Activated naive CD8-positive, alpha-beta T cell treated with anti-CD3 and anti-CD28 coated beads for 36 hours (primary cell): ENCODE data around the gene PPP4R1. TPM values are rescaled to one million over a fixed set of nuclear protein-coding genes. Genes with fewer than 3 reads are reported as not detected.

Source experiments
- DNase-seq: peaks from one replicate; pipeline ENCODE4 v3.0.0; 2021
- H3K27ac Mint-ChIP-seq: one replicate; pipeline ENCODE4 v1.8.0; 2022; ENCODE audit warnings: mild to moderate bottlenecking, moderate library complexity, mixed read lengths
- H3K27me3 Mint-ChIP-seq: one replicate; pipeline ENCODE4 v1.8.0; 2022; ENCODE audit warnings: mild to moderate bottlenecking, mixed read lengths
- H3K36me3 Mint-ChIP-seq: one replicate; pipeline ENCODE4 v1.8.0; 2021; ENCODE audit warnings: mild to moderate bottlenecking, mixed read lengths
- H3K4me1 Mint-ChIP-seq: one replicate; pipeline ENCODE4 v1.8.0; 2021; ENCODE audit warnings: mixed read lengths
- H3K4me3 Mint-ChIP-seq: one replicate; pipeline ENCODE4 v1.8.0; 2022; ENCODE audit warnings: mild to moderate bottlenecking, moderate library complexity, mixed read lengths
- H3K9me3 Mint-ChIP-seq: one replicate; pipeline ENCODE4 v1.8.0; 2022; ENCODE audit warnings: mixed read lengths
- total RNA-seq, 2 experiments: library from RNA; stranded (reverse); gene quantifications; one replicate each; pipeline ENCODE4 v1.2.3, GENCODE V29; 2021

PPP4R1 gene, protein sequence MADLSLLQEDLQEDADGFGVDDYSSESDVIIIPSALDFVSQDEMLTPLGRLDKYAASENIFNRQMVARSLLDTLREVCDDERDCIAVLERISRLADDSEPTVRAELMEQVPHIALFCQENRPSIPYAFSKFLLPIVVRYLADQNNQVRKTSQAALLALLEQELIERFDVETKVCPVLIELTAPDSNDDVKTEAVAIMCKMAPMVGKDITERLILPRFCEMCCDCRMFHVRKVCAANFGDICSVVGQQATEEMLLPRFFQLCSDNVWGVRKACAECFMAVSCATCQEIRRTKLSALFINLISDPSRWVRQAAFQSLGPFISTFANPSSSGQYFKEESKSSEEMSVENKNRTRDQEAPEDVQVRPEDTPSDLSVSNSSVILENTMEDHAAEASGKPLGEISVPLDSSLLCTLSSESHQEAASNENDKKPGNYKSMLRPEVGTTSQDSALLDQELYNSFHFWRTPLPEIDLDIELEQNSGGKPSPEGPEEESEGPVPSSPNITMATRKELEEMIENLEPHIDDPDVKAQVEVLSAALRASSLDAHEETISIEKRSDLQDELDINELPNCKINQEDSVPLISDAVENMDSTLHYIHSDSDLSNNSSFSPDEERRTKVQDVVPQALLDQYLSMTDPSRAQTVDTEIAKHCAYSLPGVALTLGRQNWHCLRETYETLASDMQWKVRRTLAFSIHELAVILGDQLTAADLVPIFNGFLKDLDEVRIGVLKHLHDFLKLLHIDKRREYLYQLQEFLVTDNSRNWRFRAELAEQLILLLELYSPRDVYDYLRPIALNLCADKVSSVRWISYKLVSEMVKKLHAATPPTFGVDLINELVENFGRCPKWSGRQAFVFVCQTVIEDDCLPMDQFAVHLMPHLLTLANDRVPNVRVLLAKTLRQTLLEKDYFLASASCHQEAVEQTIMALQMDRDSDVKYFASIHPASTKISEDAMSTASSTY
- 10 to 100 TPM; 33.7 to 37.7 TPM for total RNA-seq

DNA sequence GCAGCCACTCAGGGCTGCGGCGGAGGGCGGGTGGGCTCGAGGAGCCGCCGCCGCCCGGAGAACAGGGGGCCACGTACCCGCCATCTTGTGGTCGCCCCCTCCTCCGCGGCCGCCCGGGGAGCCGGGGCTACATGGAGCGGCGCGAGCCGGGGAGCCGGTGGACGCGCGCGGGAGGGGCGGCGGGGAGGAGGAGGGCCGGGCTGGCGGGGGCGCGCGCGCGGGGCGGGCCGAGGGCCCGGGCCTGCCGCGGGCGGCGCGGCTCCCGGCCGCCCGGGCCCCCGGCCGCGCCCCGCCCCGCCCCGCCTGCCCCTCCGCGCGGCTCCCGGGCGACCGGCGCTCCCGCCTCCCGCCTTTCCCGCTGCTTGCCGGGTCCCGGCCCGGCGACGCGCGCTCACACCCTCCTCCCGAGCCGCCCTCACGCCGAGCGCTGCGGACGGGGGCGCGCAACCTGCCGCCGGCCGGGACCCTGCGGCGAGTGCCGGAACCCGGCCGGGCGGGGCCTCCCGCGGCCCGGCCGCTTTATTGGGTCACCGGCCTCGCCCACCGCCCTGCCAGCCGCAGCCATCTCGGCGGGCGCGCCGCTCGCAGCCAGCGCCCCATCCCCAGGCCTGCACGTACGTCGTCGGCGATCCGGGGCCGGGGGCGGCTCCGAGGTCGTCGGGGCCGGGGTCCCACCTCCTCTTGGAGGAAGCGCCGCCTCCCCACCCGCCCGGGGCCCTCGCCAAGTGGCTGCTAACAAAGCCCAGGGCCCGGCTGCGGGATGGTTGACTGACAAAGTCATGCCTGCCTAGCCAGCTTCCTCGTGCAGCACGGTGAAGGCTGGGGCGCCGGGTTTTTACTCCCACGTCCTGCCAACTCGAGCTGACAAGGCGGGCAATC lies at the start of gene PPP4R1:
TSS of gene PPP4R1 (minus strand) at position 159 of the 879 bp plus-strand sequence. CDS start at position 84, 75 bp downstream.
- Mint-ChIP-seq H3K27ac (peak within 1 kb of the TSS; percentile 80), H3K4me1 (peaks cover 30% of the 10 kb centered on the region), H3K36me3 (peaks cover 10% of the 10 kb centered on the region), H3K4me3 (peak within 1 kb of the TSS; percentile 89), H3K27me3 (no peaks in the 10 kb centered on the region), H3K9me3 (no peaks in the 10 kb centered on the region)
- peak; percentile 70 for DNase-seq

GRCh38 chr18:9663377-9663776 lies 49.0 kb upstream of the PPP4R1 start:
- no peak for DNase-seq
- no peaks in the 10 kb centered on the region for H3K4me1 Mint-ChIP-seq
- H3K9me3 Mint-ChIP-seq: no peaks in the 10 kb centered on the region
- no peaks in the 10 kb centered on the region for H3K27me3 Mint-ChIP-seq
- no peak overlapping the region for H3K4me3 Mint-ChIP-seq
- H3K27ac Mint-ChIP-seq: no peak overlapping the region
- no peaks in the 10 kb centered on the region for H3K36me3 Mint-ChIP-seq

DNA sequence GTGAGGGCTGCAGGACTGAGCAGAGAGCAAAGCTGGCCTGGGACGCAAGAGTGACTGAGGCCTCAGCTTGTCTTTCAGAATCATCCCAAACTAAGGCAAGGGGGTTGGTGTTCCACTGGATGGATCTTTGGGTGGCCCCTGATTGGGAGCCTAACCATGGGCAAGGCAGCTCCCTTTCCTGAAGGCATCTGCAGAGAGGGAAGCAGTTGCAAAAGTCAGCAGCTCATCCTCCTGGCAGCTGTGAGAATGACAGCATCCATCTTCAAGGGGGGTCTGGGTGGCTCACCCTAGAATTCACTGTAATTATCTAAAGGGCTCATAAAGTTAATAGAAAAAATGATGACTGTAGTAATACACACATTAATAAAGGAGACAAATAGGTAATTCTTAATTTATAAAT lies 47.2 kb upstream of the PPP4R1 start:
- no peaks in the 10 kb centered on the region for H3K9me3 Mint-ChIP-seq
- no peaks in the 10 kb centered on the region for H3K27me3 Mint-ChIP-seq
- H3K27ac Mint-ChIP-seq: no peak overlapping the region
- no peaks in the 10 kb centered on the region for H3K36me3 Mint-ChIP-seq
- H3K4me1 Mint-ChIP-seq: no peaks in the 10 kb centered on the region
- no peak overlapping the region for H3K4me3 Mint-ChIP-seq
- DNase-seq: no peak

- H3K4me1 Mint-ChIP-seq: no peaks in the 10 kb centered on the region
- H3K4me3 Mint-ChIP-seq: no peak overlapping the region
- no peaks in the 10 kb centered on the region for H3K9me3 Mint-ChIP-seq
- H3K36me3 Mint-ChIP-seq: no peaks in the 10 kb centered on the region
- no peak for DNase-seq
- no peak overlapping the region for H3K27ac Mint-ChIP-seq
- no peaks in the 10 kb centered on the region for H3K27me3 Mint-ChIP-seq
Measured at GRCh38 chr18:9659499-9660375, 45.4 kb upstream of the PPP4R1 start.

- H3K27ac Mint-ChIP-seq: no peak overlapping the region
- H3K4me1 Mint-ChIP-seq: no peaks in the 10 kb centered on the region
- H3K4me3 Mint-ChIP-seq: no peak overlapping the region
- H3K9me3 Mint-ChIP-seq: no peaks in the 10 kb centered on the region
- no peaks in the 10 kb centered on the region for H3K36me3 Mint-ChIP-seq
- DNase-seq: no peak
- no peaks in the 10 kb centered on the region for H3K27me3 Mint-ChIP-seq
Measured at GRCh38 chr18:9658087-9658641, 43.8 kb upstream of the PPP4R1 start.

DNA sequence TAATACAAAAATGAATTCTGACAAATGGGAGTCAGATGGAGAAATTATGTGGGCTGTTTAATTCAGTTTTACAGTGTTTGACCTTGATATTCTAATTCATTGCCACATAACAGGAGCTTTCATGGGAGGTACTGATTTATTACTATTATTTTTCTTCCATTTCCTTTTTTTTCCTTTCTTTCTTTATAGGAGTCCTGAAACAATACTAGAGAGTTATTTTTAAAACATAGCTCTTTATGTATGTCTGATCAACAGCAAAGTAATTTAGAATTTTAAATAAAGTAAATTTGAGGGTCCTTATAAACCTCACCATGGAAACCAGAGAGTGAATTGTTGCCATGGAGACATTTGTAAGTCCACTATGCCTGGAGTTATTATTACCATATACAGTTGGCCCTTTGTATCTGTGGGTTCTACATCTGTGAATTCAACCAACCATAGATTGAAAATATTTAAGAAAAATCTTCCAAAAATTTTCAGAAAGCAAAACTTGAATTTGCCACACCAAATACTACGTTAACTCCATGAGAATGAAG lies 40.9 kb upstream of the PPP4R1 start:
- Mint-ChIP-seq H3K27ac (no peak overlapping the region), H3K9me3 (no peaks in the 10 kb centered on the region), H3K27me3 (no peaks in the 10 kb centered on the region), H3K4me3 (no peak overlapping the region), H3K36me3 (no peaks in the 10 kb centered on the region), H3K4me1 (no peaks in the 10 kb centered on the region)
- no peak for DNase-seq

- Mint-ChIP-seq H3K4me3 (no peak overlapping the region), H3K27me3 (no peaks in the 10 kb centered on the region), H3K9me3 (no peaks in the 10 kb centered on the region), H3K27ac (no peak overlapping the region), H3K36me3 (no peaks in the 10 kb centered on the region), H3K4me1 (no peaks in the 10 kb centered on the region)
- no peak for DNase-seq
Measured at GRCh38 chr18:9653390-9653789, 39.0 kb upstream of the PPP4R1 start.

GRCh38 chr18:9649164-9649540 lies 34.8 kb upstream of the PPP4R1 start:
- Mint-ChIP-seq H3K4me3 (no peak overlapping the region), H3K27me3 (no peaks in the 10 kb centered on the region), H3K9me3 (no peaks in the 10 kb centered on the region), H3K36me3 (no peaks in the 10 kb centered on the region), H3K27ac (no peak overlapping the region), H3K4me1 (no peaks in the 10 kb centered on the region)
- no peak for DNase-seq

DNA sequence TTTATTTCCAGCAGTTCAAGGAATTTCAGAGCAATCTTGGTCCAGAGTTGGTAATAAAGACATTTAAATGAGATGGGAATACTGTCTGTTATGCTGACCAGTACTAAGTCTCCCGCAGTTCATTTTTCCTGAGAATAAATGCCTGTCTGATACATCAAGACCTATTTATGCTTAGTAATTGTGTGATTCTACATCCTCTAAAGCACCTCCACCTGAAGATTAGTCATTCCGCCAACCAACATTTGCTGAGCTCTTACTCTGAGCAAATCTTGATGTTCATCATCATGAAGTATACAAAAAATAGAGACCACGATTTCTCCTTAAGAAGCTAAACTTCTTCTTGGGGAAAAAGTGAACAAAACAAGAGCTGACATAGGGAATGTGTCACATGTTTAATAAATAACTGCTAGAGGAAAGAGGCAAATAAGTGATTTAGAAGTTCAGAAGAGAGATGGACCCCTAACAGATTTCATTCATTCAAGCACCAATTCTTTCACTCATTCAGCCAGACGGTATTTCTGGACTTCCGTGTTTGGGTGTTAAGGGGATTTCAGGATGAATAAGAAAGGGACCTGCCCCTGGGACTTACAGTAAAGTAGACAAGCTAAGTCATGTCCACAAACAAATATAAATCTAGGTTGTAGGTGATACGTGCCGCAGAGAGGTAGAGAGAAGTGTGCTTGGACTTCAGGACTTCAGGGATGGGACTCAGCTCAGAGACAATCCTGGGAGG lies 34.2 kb upstream of the PPP4R1 start:
- no peak overlapping the region for H3K27ac Mint-ChIP-seq
- H3K36me3 Mint-ChIP-seq: no peaks in the 10 kb centered on the region
- DNase-seq: no peak
- H3K9me3 Mint-ChIP-seq: no peaks in the 10 kb centered on the region
- no peaks in the 10 kb centered on the region for H3K27me3 Mint-ChIP-seq
- no peak overlapping the region for H3K4me3 Mint-ChIP-seq
- no peaks in the 10 kb centered on the region for H3K4me1 Mint-ChIP-seq

- Mint-ChIP-seq H3K4me1 (no peaks in the 10 kb centered on the region), H3K36me3 (no peaks in the 10 kb centered on the region), H3K9me3 (no peaks in the 10 kb centered on the region), H3K27ac (no peak overlapping the region), H3K27me3 (no peaks in the 10 kb centered on the region), H3K4me3 (no peak overlapping the region)
- no peak for DNase-seq
Measured at GRCh38 chr18:9647496-9648323, 33.4 kb upstream of the PPP4R1 start.

DNA sequence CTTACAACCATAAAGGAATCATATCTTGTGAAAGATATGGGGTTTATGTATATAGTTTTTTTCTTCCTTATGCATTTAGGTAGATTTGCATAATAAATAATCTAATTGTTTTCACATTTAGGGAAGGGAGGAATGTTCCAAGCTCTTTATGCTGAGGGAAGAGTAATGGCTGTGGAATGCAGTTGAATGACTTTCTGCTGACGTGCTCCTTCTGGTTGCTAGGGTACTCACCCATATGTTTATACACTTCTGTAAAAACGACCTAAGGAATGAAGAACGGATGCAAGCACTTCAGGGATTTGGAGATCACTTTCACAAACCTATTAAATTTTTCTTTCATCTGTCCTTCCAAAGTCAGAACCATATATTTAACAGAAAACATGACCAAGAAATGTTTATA lies 29.2 kb upstream of the PPP4R1 start:
- no peaks in the 10 kb centered on the region for H3K36me3 Mint-ChIP-seq
- H3K27me3 Mint-ChIP-seq: no peaks in the 10 kb centered on the region
- no peak overlapping the region for H3K27ac Mint-ChIP-seq
- H3K9me3 Mint-ChIP-seq: no peaks in the 10 kb centered on the region
- H3K4me1 Mint-ChIP-seq: no peaks in the 10 kb centered on the region
- DNase-seq: no peak
- H3K4me3 Mint-ChIP-seq: no peak overlapping the region

DNA sequence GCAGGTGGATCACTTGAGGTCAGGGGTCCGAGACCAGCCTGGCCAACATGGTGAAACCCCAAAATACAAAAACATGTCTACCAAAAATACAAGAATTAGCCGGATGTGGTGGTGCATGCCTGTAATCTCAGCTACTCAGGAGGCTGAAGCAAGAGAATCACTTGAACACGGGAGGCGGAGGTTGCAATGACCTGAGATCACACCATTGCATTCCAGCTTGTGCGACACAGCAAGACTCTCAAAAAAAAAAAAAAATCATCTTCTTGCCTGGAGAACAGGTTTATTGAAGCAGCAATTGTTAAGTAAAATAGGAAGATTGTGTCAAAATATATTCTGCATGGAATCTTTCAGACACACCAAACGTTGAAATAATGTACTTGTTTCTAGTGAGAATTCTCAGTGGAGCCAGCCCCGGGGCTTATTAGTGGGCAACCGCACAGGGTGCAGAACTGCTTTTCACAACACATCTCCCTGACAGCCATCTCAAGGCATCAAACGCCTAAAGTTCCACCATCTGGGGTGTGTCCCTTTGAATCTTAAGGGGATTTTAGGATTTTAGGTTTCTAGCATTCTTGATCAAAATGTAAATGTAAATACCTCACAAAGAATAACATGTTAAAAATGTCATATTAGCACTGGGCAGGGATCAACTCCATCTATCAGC lies 28.6 kb upstream of the PPP4R1 start:
- Mint-ChIP-seq H3K36me3 (no peaks in the 10 kb centered on the region), H3K27me3 (no peaks in the 10 kb centered on the region), H3K9me3 (no peaks in the 10 kb centered on the region), H3K4me3 (no peak overlapping the region), H3K4me1 (no peaks in the 10 kb centered on the region), H3K27ac (no peak overlapping the region)
- no peak for DNase-seq
